ENCODE measurements around the gene CROCC2.

The CROCC2 gene

GRCh38 chr2:240947176-240947575 is 41.0 kb downstream of the CROCC2 start:
- no peak for DNase-seq

GRCh38 chr2:240947607-240948006 is 41.5 kb downstream of the CROCC2 start:
- no peak for DNase-seq

- DNase-seq: no peak
Observed at GRCh38 chr2:240948086-240948485, 42.0 kb downstream of the CROCC2 start.

GRCh38 chr2:240948905-240949790 is 43.0 kb downstream of the CROCC2 start:
- no peak for DNase-seq

GRCh38 chr2:240949791-240950705 is 43.9 kb downstream of the CROCC2 start:
- no peak for DNase-seq

GRCh38 chr2:240951045-240951594 is 45.0 kb downstream of the CROCC2 start:
- DNase-seq: no peak

- DNase-seq: no peak
Observed at GRCh38 chr2:240952496-240953246, 46.5 kb downstream of the CROCC2 start.

GRCh38 chr2:240953426-240954410 is 47.6 kb downstream of the CROCC2 start:
- no peak for DNase-seq

GRCh38 chr2:240954436-240955305 is 48.5 kb downstream of the CROCC2 start:
- no peak for DNase-seq

- no peak for DNase-seq
Observed at GRCh38 chr2:240955306-240956170, 49.4 kb downstream of the CROCC2 start.

GRCh38 chr2:240956171-240956934 is 50.2 kb downstream of the CROCC2 start:
- DNase-seq: no peak

- DNase-seq: no peak
Observed at GRCh38 chr2:240956935-240957655, 51.0 kb downstream of the CROCC2 start.

- DNase-seq: no peak
Observed at GRCh38 chr2:240957656-240958365, 51.7 kb downstream of the CROCC2 start.

GRCh38 chr2:240958366-240959213 is 52.5 kb downstream of the CROCC2 start:
- no peak for DNase-seq

- no peak for DNase-seq
Observed at GRCh38 chr2:240959214-240959940, 53.2 kb downstream of the CROCC2 start.

Data from activated CD4-positive, alpha-beta T cell treated with anti-CD3 and anti-CD28 coated beads for 48 hours (primary cell).